ENCODE results near the gene MYO9A. TPM values are rescaled to one million over a fixed set of nuclear protein-coding genes. Genes with fewer than 3 reads are reported as not detected.

MYO9A gene
- total RNA-seq, 1 experiment from 2014 or later = 142 TPM

GRCh38 chr15:71830981-71831380, 287.0 kb downstream of the MYO9A start:
- H3K9me3 ChIP-seq (ENCODE audit: low read length) = no peaks in the 10 kb centered on the region
- H3K4me3 ChIP-seq (ENCODE audit: low read length) = no peak overlapping the region
- H3K79me2 ChIP-seq (ENCODE audit: low read length) = 0 out of 2 replicates have a peak, but pooled peaks cover 4% of the 10 kb centered on the region
- peak; percentile 34 for DNase-seq
- H3K27ac ChIP-seq (ENCODE audit: low read length) = no peak overlapping the region
- no peak overlapping the region for H3K4me2 ChIP-seq (ENCODE audit: low read depth, low read length, poor library complexity, severe bottlenecking)
- H3K9me2 ChIP-seq (replicated peaks; ENCODE audit: insufficient read depth, low read length) = no peaks in the 10 kb centered on the region
- no peaks in the 10 kb centered on the region for H4K20me1 ChIP-seq (ENCODE audit: insufficient read depth, low read depth, low read length)
- no peaks in the 10 kb centered on the region for H3K27me3 ChIP-seq (ENCODE audit: low read length)
- H2AFZ ChIP-seq (ENCODE audit: low read length) = no peak overlapping the region
- H3K36me3 ChIP-seq (ENCODE audit: insufficient read depth, low read length) = peaks cover 61% of the 10 kb centered on the region
- no peaks in the 10 kb centered on the region for H3K4me1 ChIP-seq (ENCODE audit: low read length)
- H3K9ac ChIP-seq (ENCODE audit: low read length) = no peak overlapping the region

- Histone ChIP-seq H3K9me2 (replicated peaks; ENCODE audit: insufficient read depth, low read length) (no peaks in the 10 kb centered on the region), H3K79me2 (ENCODE audit: low read length) (no peaks in the 10 kb centered on the region), H3K36me3 (ENCODE audit: insufficient read depth, low read length) (peaks cover 91% of the 10 kb centered on the region), H4K20me1 (ENCODE audit: insufficient read depth, low read depth, low read length) (no peaks in the 10 kb centered on the region), H3K9ac (ENCODE audit: low read length) (no peak overlapping the region), H3K27ac (ENCODE audit: low read length) (no peak overlapping the region), H3K4me3 (ENCODE audit: low read length) (no peak overlapping the region), H3K4me1 (ENCODE audit: low read length) (no peaks in the 10 kb centered on the region), H3K4me2 (ENCODE audit: low read depth, low read length, poor library complexity, severe bottlenecking) (no peak overlapping the region), H3K27me3 (ENCODE audit: low read length) (no peaks in the 10 kb centered on the region), H3K9me3 (ENCODE audit: low read length) (peaks cover 12% of the 10 kb centered on the region), H2AFZ (ENCODE audit: low read length) (no peak overlapping the region)
- peak; percentile 34 for DNase-seq
Observed at GRCh38 chr15:71826196-71826595, 291.8 kb downstream of the MYO9A start.

- Histone ChIP-seq H2AFZ (ENCODE audit: low read length) (no peak overlapping the region), H3K4me2 (ENCODE audit: low read depth, low read length, poor library complexity, severe bottlenecking) (no peak overlapping the region), H3K4me3 (ENCODE audit: low read length) (no peak overlapping the region), H3K79me2 (ENCODE audit: low read length) (no peaks in the 10 kb centered on the region), H3K4me1 (ENCODE audit: low read length) (no peaks in the 10 kb centered on the region), H3K9me2 (replicated peaks; ENCODE audit: insufficient read depth, low read length) (no peaks in the 10 kb centered on the region), H3K9me3 (ENCODE audit: low read length) (peaks cover 12% of the 10 kb centered on the region), H3K9ac (ENCODE audit: low read length) (no peak overlapping the region), H3K27ac (ENCODE audit: low read length) (no peak overlapping the region), H3K36me3 (ENCODE audit: insufficient read depth, low read length) (peaks cover 86% of the 10 kb centered on the region), H3K27me3 (ENCODE audit: low read length) (no peaks in the 10 kb centered on the region), H4K20me1 (ENCODE audit: insufficient read depth, low read depth, low read length) (no peaks in the 10 kb centered on the region)
- peak; percentile 39 for DNase-seq
Observed at GRCh38 chr15:71825021-71825730, 292.8 kb downstream of the MYO9A start.

GRCh38 chr15:71823801-71824200, 294.1 kb downstream of the MYO9A start:
- no peaks in the 10 kb centered on the region for H4K20me1 ChIP-seq (ENCODE audit: insufficient read depth, low read depth, low read length)
- H3K9me3 ChIP-seq (ENCODE audit: low read length) = peaks cover 12% of the 10 kb centered on the region
- no peak overlapping the region for H3K9ac ChIP-seq (ENCODE audit: low read length)
- no peaks in the 10 kb centered on the region for H3K79me2 ChIP-seq (ENCODE audit: low read length)
- H3K4me2 ChIP-seq (ENCODE audit: low read depth, low read length, poor library complexity, severe bottlenecking) = no peak overlapping the region
- no peak overlapping the region for H3K4me3 ChIP-seq (ENCODE audit: low read length)
- H2AFZ ChIP-seq (ENCODE audit: low read length) = no peak overlapping the region
- no peaks in the 10 kb centered on the region for H3K4me1 ChIP-seq (ENCODE audit: low read length)
- H3K27me3 ChIP-seq (ENCODE audit: low read length) = no peaks in the 10 kb centered on the region
- H3K27ac ChIP-seq (ENCODE audit: low read length) = no peak overlapping the region
- H3K9me2 ChIP-seq (replicated peaks; ENCODE audit: insufficient read depth, low read length) = no peaks in the 10 kb centered on the region
- peaks cover 72% of the 10 kb centered on the region for H3K36me3 ChIP-seq (ENCODE audit: insufficient read depth, low read length)
- DNase-seq = no peak

GRCh38 chr15:71822890-71823630, 294.9 kb downstream of the MYO9A start:
- H3K4me3 ChIP-seq (ENCODE audit: low read length) = no peak overlapping the region
- H3K36me3 ChIP-seq (ENCODE audit: insufficient read depth, low read length) = peaks cover 65% of the 10 kb centered on the region
- H3K27me3 ChIP-seq (ENCODE audit: low read length) = no peaks in the 10 kb centered on the region
- no peaks in the 10 kb centered on the region for H3K4me1 ChIP-seq (ENCODE audit: low read length)
- no peaks in the 10 kb centered on the region for H4K20me1 ChIP-seq (ENCODE audit: insufficient read depth, low read depth, low read length)
- H2AFZ ChIP-seq (ENCODE audit: low read length) = no peak overlapping the region
- no peak overlapping the region for H3K4me2 ChIP-seq (ENCODE audit: low read depth, low read length, poor library complexity, severe bottlenecking)
- DNase-seq = no peak
- peaks cover 12% of the 10 kb centered on the region for H3K9me3 ChIP-seq (ENCODE audit: low read length)
- no peak overlapping the region for H3K9ac ChIP-seq (ENCODE audit: low read length)
- H3K27ac ChIP-seq (ENCODE audit: low read length) = no peak overlapping the region
- H3K79me2 ChIP-seq (ENCODE audit: low read length) = no peaks in the 10 kb centered on the region
- H3K9me2 ChIP-seq (replicated peaks; ENCODE audit: insufficient read depth, low read length) = no peaks in the 10 kb centered on the region

GRCh38 chr15:71821547-71822129, 296.3 kb downstream of the MYO9A start:
- peaks cover 12% of the 10 kb centered on the region for H3K9me3 ChIP-seq (ENCODE audit: low read length)
- no peaks in the 10 kb centered on the region for H4K20me1 ChIP-seq (ENCODE audit: insufficient read depth, low read depth, low read length)
- no peak overlapping the region for H3K27ac ChIP-seq (ENCODE audit: low read length)
- no peak overlapping the region for H2AFZ ChIP-seq (ENCODE audit: low read length)
- no peak overlapping the region for H3K4me3 ChIP-seq (ENCODE audit: low read length)
- H3K27me3 ChIP-seq (ENCODE audit: low read length) = no peaks in the 10 kb centered on the region
- H3K9me2 ChIP-seq (replicated peaks; ENCODE audit: insufficient read depth, low read length) = no peaks in the 10 kb centered on the region
- H3K9ac ChIP-seq (ENCODE audit: low read length) = no peak overlapping the region
- no peak for DNase-seq
- peaks cover 50% of the 10 kb centered on the region for H3K36me3 ChIP-seq (ENCODE audit: insufficient read depth, low read length)
- no peaks in the 10 kb centered on the region for H3K4me1 ChIP-seq (ENCODE audit: low read length)
- no peak overlapping the region for H3K4me2 ChIP-seq (ENCODE audit: low read depth, low read length, poor library complexity, severe bottlenecking)
- no peaks in the 10 kb centered on the region for H3K79me2 ChIP-seq (ENCODE audit: low read length)

- peaks cover 12% of the 10 kb centered on the region for H3K9me3 ChIP-seq (ENCODE audit: low read length)
- H3K36me3 ChIP-seq (ENCODE audit: insufficient read depth, low read length) = peaks cover 36% of the 10 kb centered on the region
- no peak overlapping the region for H3K27ac ChIP-seq (ENCODE audit: low read length)
- H3K4me2 ChIP-seq (ENCODE audit: low read depth, low read length, poor library complexity, severe bottlenecking) = no peak overlapping the region
- H3K79me2 ChIP-seq (ENCODE audit: low read length) = no peaks in the 10 kb centered on the region
- DNase-seq = no peak
- H3K27me3 ChIP-seq (ENCODE audit: low read length) = no peaks in the 10 kb centered on the region
- H3K9ac ChIP-seq (ENCODE audit: low read length) = no peak overlapping the region
- no peaks in the 10 kb centered on the region for H3K4me1 ChIP-seq (ENCODE audit: low read length)
- H2AFZ ChIP-seq (ENCODE audit: low read length) = no peak overlapping the region
- no peaks in the 10 kb centered on the region for H3K9me2 ChIP-seq (replicated peaks; ENCODE audit: insufficient read depth, low read length)
- no peak overlapping the region for H3K4me3 ChIP-seq (ENCODE audit: low read length)
- H4K20me1 ChIP-seq (ENCODE audit: insufficient read depth, low read depth, low read length) = no peaks in the 10 kb centered on the region
Observed at GRCh38 chr15:71820127-71820526, 297.8 kb downstream of the MYO9A start.

GRCh38 chr15:71817351-71817750, 300.6 kb downstream of the MYO9A start:
- Histone ChIP-seq H3K9ac (ENCODE audit: low read length) (no peak overlapping the region), H3K9me3 (ENCODE audit: low read length) (peaks cover 8% of the 10 kb centered on the region), H3K4me3 (ENCODE audit: low read length) (no peak overlapping the region), H3K27me3 (ENCODE audit: low read length) (no peaks in the 10 kb centered on the region), H4K20me1 (ENCODE audit: insufficient read depth, low read depth, low read length) (no peaks in the 10 kb centered on the region), H3K4me1 (ENCODE audit: low read length) (no peaks in the 10 kb centered on the region), H3K79me2 (ENCODE audit: low read length) (no peaks in the 10 kb centered on the region), H2AFZ (ENCODE audit: low read length) (no peak overlapping the region), H3K27ac (ENCODE audit: low read length) (no peak overlapping the region), H3K36me3 (ENCODE audit: insufficient read depth, low read length) (peaks cover 11% of the 10 kb centered on the region), H3K4me2 (ENCODE audit: low read depth, low read length, poor library complexity, severe bottlenecking) (no peak overlapping the region), H3K9me2 (replicated peaks; ENCODE audit: insufficient read depth, low read length) (no peaks in the 10 kb centered on the region)
- no peak for DNase-seq
